ENCODE measurements around the gene FGGY. TPM values are rescaled to one million over a fixed set of nuclear protein-coding genes. Genes with fewer than 3 reads are reported as not detected.

The FGGY gene
- total RNA-seq, 1 experiment from 2014 or later: 12.0 TPM

GRCh38 chr1:59692591-59692990 is 395.7 kb downstream of the FGGY start:
- no peak for DNase-seq (ENCODE audit: low spot score)
- H3K4me3 Mint-ChIP-seq: no peak overlapping the region
- no peaks in the 10 kb centered on the region for H3K27me3 Mint-ChIP-seq (ENCODE audit: low read depth)
- ATAC-seq: no peak
- ChIA-PET CTCF (no interaction called here), POLR2A (no interaction called here)
- no peak overlapping the region for H3K27ac Mint-ChIP-seq
- peaks cover 13% of the 10 kb centered on the region for H3K4me1 Mint-ChIP-seq
- no peak for TF ChIP-seq ESRRA (CRISPR knock-in tag; IDR thresholded peaks at IDR 0.05; ENCODE audit: borderline replicate concordance)
- TF ChIP-seq ATF2 (CRISPR knock-in tag; IDR thresholded peaks at IDR 0.05; ENCODE audit: borderline replicate concordance, low read depth): no peak
- TF ChIP-seq MLX (CRISPR knock-in tag; IDR thresholded peaks at IDR 0.05): no peak
- no peak for TF ChIP-seq FOXJ3 (CRISPR knock-in tag; IDR thresholded peaks at IDR 0.05; ENCODE audit: borderline replicate concordance)
- TF ChIP-seq USF1 (CRISPR knock-in tag; IDR thresholded peaks at IDR 0.05): no peak
- no peak for TF ChIP-seq HMGXB4 (CRISPR knock-in tag; IDR thresholded peaks at IDR 0.05)
- H3K36me3 Mint-ChIP-seq: no peaks in the 10 kb centered on the region
- H3K9me3 Mint-ChIP-seq: peaks cover 4% of the 10 kb centered on the region

GRCh38 chr1:59693406-59693805 is 396.5 kb downstream of the FGGY start:
- Mint-ChIP-seq H3K4me1 (peaks cover 21% of the 10 kb centered on the region), H3K27me3 (ENCODE audit: low read depth) (no peaks in the 10 kb centered on the region), H3K4me3 (no peak overlapping the region), H3K36me3 (no peaks in the 10 kb centered on the region), H3K9me3 (peaks cover 4% of the 10 kb centered on the region), H3K27ac (no peak overlapping the region)
- ChIA-PET CTCF (no interaction called here), POLR2A (no interaction called here)
- no peak for DNase-seq (ENCODE audit: low spot score)
- no peak for TF ChIP-seq JUN (CRISPR knock-in tag; IDR thresholded peaks at IDR 0.05)
- TF ChIP-seq MYBL2 (CRISPR knock-in tag; IDR thresholded peaks at IDR 0.05): no peak
- TF ChIP-seq TEAD1 (CRISPR knock-in tag; IDR thresholded peaks at IDR 0.05): no peak
- TF ChIP-seq ERG (CRISPR knock-in tag; IDR thresholded peaks at IDR 0.05): no peak
- no peak for TF ChIP-seq NR3C1 (CRISPR knock-in tag; conservative IDR thresholded peaks at IDR 0.05; ENCODE audit: low read depth)
- no peak for TF ChIP-seq RORB (CRISPR knock-in tag; IDR thresholded peaks at IDR 0.05)
- TF ChIP-seq NR2C2 (CRISPR knock-in tag; IDR thresholded peaks at IDR 0.05): no peak
- no peak for TF ChIP-seq ZNF396 (CRISPR knock-in tag; IDR thresholded peaks at IDR 0.05; ENCODE audit: borderline replicate concordance)
- no peak for TF ChIP-seq CREM (CRISPR knock-in tag; IDR thresholded peaks at IDR 0.05)
- no peak for TF ChIP-seq ZNF671 (CRISPR knock-in tag; IDR thresholded peaks at IDR 0.05)
- no peak for TF ChIP-seq CBFB (CRISPR knock-in tag; IDR thresholded peaks at IDR 0.05; ENCODE audit: low read depth)
- ATAC-seq: no peak

GRCh38 chr1:59695252-59695651 is 398.4 kb downstream of the FGGY start:
- CTCF ChIA-PET: no interaction called here
- POLR2A ChIA-PET: no interaction called here
- peaks cover 28% of the 10 kb centered on the region for H3K4me1 Mint-ChIP-seq
- no peak overlapping the region for H3K4me3 Mint-ChIP-seq
- no peak for DNase-seq (ENCODE audit: low spot score)
- peaks cover 4% of the 10 kb centered on the region for H3K9me3 Mint-ChIP-seq
- H3K27me3 Mint-ChIP-seq (ENCODE audit: low read depth): no peaks in the 10 kb centered on the region
- no peak overlapping the region for H3K27ac Mint-ChIP-seq
- no peaks in the 10 kb centered on the region for H3K36me3 Mint-ChIP-seq
- ATAC-seq: no peak
- no peak for TF ChIP-seq TEAD1 (CRISPR knock-in tag; IDR thresholded peaks at IDR 0.05)
- no peak for TF ChIP-seq GRHL2 (CRISPR knock-in tag; IDR thresholded peaks at IDR 0.05; ENCODE audit: insufficient replicate concordance, severe bottlenecking)
- no peak for TF ChIP-seq FOXK1 (CRISPR knock-in tag; IDR thresholded peaks at IDR 0.05)
- TF ChIP-seq ZNF512 (CRISPR knock-in tag; IDR thresholded peaks at IDR 0.05; ENCODE audit: borderline replicate concordance): no peak
- TF ChIP-seq FOXP1 (CRISPR knock-in tag; IDR thresholded peaks at IDR 0.05; ENCODE audit: borderline replicate concordance): no peak
- no peak for TF ChIP-seq PRDM15 (CRISPR knock-in tag; IDR thresholded peaks at IDR 0.05)

Data from WTC11 (cell line).